ENCODE data around the gene KCNE4. TPM values are rescaled to one million over a fixed set of nuclear protein-coding genes. Genes with fewer than 3 reads are reported as not detected.
A peak's percentile ranks its signal among the peaks of the same experiment; 100 is the strongest.

KCNE4 gene
- total RNA-seq, 2 donors from 2014 or later = 21.2 to 23.0 TPM

GRCh38 chr2:223053484-223054192, 1.6 kb downstream of the KCNE4 start:
- intact Hi-C loops (cut with DNase I) = no loop called here
- DNase-seq (ENCODE audit: low spot score) = no peak

GRCh38 chr2:223054193-223054781, 2.3 kb downstream of the KCNE4 start:
- DNase-seq (ENCODE audit: low spot score) = peak; percentile 92
- intact Hi-C loops (cut with DNase I) = no loop called here

- DNase-seq (ENCODE audit: low spot score) = no peak
- intact Hi-C loops (cut with DNase I) = no loop called here
Measured at GRCh38 chr2:223055140-223055539, 3.1 kb downstream of the KCNE4 start.

GRCh38 chr2:223055836-223056235, 3.8 kb downstream of the KCNE4 start:
- intact Hi-C loops (cut with DNase I) = no loop called here
- peak; percentile 83 for DNase-seq (ENCODE audit: low spot score)

- intact Hi-C loops (cut with DNase I) = no loop called here
- DNase-seq (ENCODE audit: low spot score) = no peak
Measured at GRCh38 chr2:223056701-223057418, 4.9 kb downstream of the KCNE4 start.

- DNase-seq (ENCODE audit: low spot score) = no peak
- intact Hi-C loops (cut with DNase I) = no loop called here
Measured at GRCh38 chr2:223057569-223057968, 5.6 kb downstream of the KCNE4 start.

- intact Hi-C loops (cut with DNase I) = no loop called here
Measured at GRCh38 chr2:223058952-223059716, 7.1 kb downstream of the KCNE4 start.

GRCh38 chr2:223060201-223060825, 8.3 kb downstream of the KCNE4 start:
- intact Hi-C loops (cut with DNase I) = no loop called here

More at GRCh38 chr2:223058952-223059716, 7.1 kb downstream of the KCNE4 start:
- DNase-seq (ENCODE audit: low spot score) = no peak

GRCh38 chr2:223062396-223062795, 10.4 kb downstream of the KCNE4 start:
- intact Hi-C loops (cut with DNase I) = no loop called here

More at GRCh38 chr2:223060201-223060825, 8.3 kb downstream of the KCNE4 start:
- DNase-seq (ENCODE audit: low spot score) = no peak

GRCh38 chr2:223065107-223065506, 13.1 kb downstream of the KCNE4 start:
- intact Hi-C loops (cut with DNase I) = no loop called here
- DNase-seq (ENCODE audit: low spot score) = no peak

More at GRCh38 chr2:223062396-223062795, 10.4 kb downstream of the KCNE4 start:
- no peak for DNase-seq (ENCODE audit: low spot score)

- no peak for DNase-seq (ENCODE audit: low spot score)
- intact Hi-C loops (cut with DNase I) = no loop called here
Measured at GRCh38 chr2:223066721-223067120, 14.7 kb downstream of the KCNE4 start.

GRCh38 chr2:223068071-223068470, 16.1 kb downstream of the KCNE4 start:
- DNase-seq (ENCODE audit: low spot score) = no peak
- intact Hi-C loops (cut with DNase I) = no loop called here

GRCh38 chr2:223069465-223069864, 17.5 kb downstream of the KCNE4 start:
- no peak for DNase-seq (ENCODE audit: low spot score)

GRCh38 chr2:223069988-223070387, 18.0 kb downstream of the KCNE4 start:
- intact Hi-C loops (cut with DNase I) = no loop called here
- DNase-seq (ENCODE audit: low spot score) = no peak

More at GRCh38 chr2:223069465-223069864, 17.5 kb downstream of the KCNE4 start:
- intact Hi-C loops (cut with DNase I) = no loop called here

- intact Hi-C loops (cut with DNase I) = no loop called here
- DNase-seq (ENCODE audit: low spot score) = no peak
Measured at GRCh38 chr2:223071139-223071538, 19.1 kb downstream of the KCNE4 start.

GRCh38 chr2:223072826-223073225, 20.8 kb downstream of the KCNE4 start:
- intact Hi-C loops (cut with DNase I) = no loop called here
- no peak for DNase-seq (ENCODE audit: low spot score)

- intact Hi-C loops (cut with DNase I) = no loop called here
Measured at GRCh38 chr2:223075301-223076270, 23.6 kb downstream of the KCNE4 start.

GRCh38 chr2:223076573-223076972, 24.6 kb downstream of the KCNE4 start:
- intact Hi-C loops (cut with DNase I) = no loop called here
- DNase-seq (ENCODE audit: low spot score) = no peak

More at GRCh38 chr2:223075301-223076270, 23.6 kb downstream of the KCNE4 start:
- no peak for DNase-seq (ENCODE audit: low spot score)
